Measurements from ENCODE around the gene IDNK.

The IDNK gene

GRCh38 chr9:83583151-83584014 is 39.6 kb upstream of the IDNK start:
- peak; percentile 72; the same call in 2 of the 3 replicates for ATAC-seq (ENCODE audit: insufficient read depth, low read depth)
- no peaks in the 10 kb centered on the region for H3K27me3 ChIP-seq (ENCODE audit: insufficient read depth, low read length, poor library complexity)
- no peaks in the 10 kb centered on the region for H3K79me2 ChIP-seq (ENCODE audit: insufficient read depth, low read length)
- no peaks in the 10 kb centered on the region for H3K36me3 ChIP-seq (ENCODE audit: insufficient read depth, low read length)
- no peaks in the 10 kb centered on the region for H3K4me1 ChIP-seq (ENCODE audit: insufficient read depth, low read length)
- no peak overlapping the region for H2AFZ ChIP-seq (ENCODE audit: low read depth, low read length)
- no peak overlapping the region for H3K27ac ChIP-seq (ENCODE audit: low read length)
- peak; percentile 33 for DNase-seq
- H3K4me2 ChIP-seq (ENCODE audit: insufficient read depth, low read length): no peak overlapping the region
- H3K9me3 ChIP-seq (ENCODE audit: insufficient read depth, low read length, severe bottlenecking): no peaks in the 10 kb centered on the region
- H3K9ac ChIP-seq (ENCODE audit: low read depth, low read length): no peak overlapping the region
- no peaks in the 10 kb centered on the region for H4K20me1 ChIP-seq (ENCODE audit: insufficient read depth, low read length)
- TF ChIP-seq EZH2 (IDR thresholded peaks at IDR 0.05; ENCODE audit: borderline replicate concordance, low read depth, low read length, severe bottlenecking) (no peak), CTCF (IDR thresholded peaks at IDR 0.05; ENCODE audit: borderline replicate concordance, extremely low read depth, low read length, poor library complexity, severe bottlenecking) (peak; percentile 55)
- no peak overlapping the region for H3K4me3 ChIP-seq (ENCODE audit: low read depth in 1 of 2, low read length in 2 of 2)

- no peak for TF ChIP-seq EZH2 (IDR thresholded peaks at IDR 0.05; ENCODE audit: borderline replicate concordance, low read depth, low read length, severe bottlenecking)
- no peak for TF ChIP-seq CTCF (IDR thresholded peaks at IDR 0.05; ENCODE audit: borderline replicate concordance, extremely low read depth, low read length, poor library complexity, severe bottlenecking)
- H3K79me2 ChIP-seq (ENCODE audit: insufficient read depth, low read length): no peaks in the 10 kb centered on the region
These were observed 37.9 kb upstream of the IDNK start for GRCh38 chr9:83584995-83585394.

GRCh38 chr9:83588256-83588655 is 34.7 kb upstream of the IDNK start:
- no peaks in the 10 kb centered on the region for H3K27me3 ChIP-seq (ENCODE audit: insufficient read depth, low read length, poor library complexity)
- no peaks in the 10 kb centered on the region for H3K9me3 ChIP-seq (ENCODE audit: insufficient read depth, low read length, severe bottlenecking)
- DNase-seq (no peak), ATAC-seq (ENCODE audit: insufficient read depth, low read depth) (no peak)
- no peak for TF ChIP-seq EZH2 (IDR thresholded peaks at IDR 0.05; ENCODE audit: borderline replicate concordance, low read depth, low read length, severe bottlenecking)
- no peak for TF ChIP-seq CTCF (IDR thresholded peaks at IDR 0.05; ENCODE audit: borderline replicate concordance, extremely low read depth, low read length, poor library complexity, severe bottlenecking)
- no peak overlapping the region for H2AFZ ChIP-seq (ENCODE audit: low read depth, low read length)
- no peak overlapping the region for H3K9ac ChIP-seq (ENCODE audit: low read depth, low read length)
- no peaks in the 10 kb centered on the region for H3K79me2 ChIP-seq (ENCODE audit: insufficient read depth, low read length)
- H3K4me2 ChIP-seq (ENCODE audit: insufficient read depth, low read length): no peak overlapping the region
- no peaks in the 10 kb centered on the region for H3K4me1 ChIP-seq (ENCODE audit: insufficient read depth, low read length)
- no peak overlapping the region for H3K4me3 ChIP-seq (ENCODE audit: low read depth in 1 of 2, low read length in 2 of 2)
- no peak overlapping the region for H3K27ac ChIP-seq (ENCODE audit: low read length)
- H3K36me3 ChIP-seq (ENCODE audit: insufficient read depth, low read length): no peaks in the 10 kb centered on the region
- H4K20me1 ChIP-seq (ENCODE audit: insufficient read depth, low read length): no peaks in the 10 kb centered on the region

More at GRCh38 chr9:83584995-83585394, 37.9 kb upstream of the IDNK start:
- Histone ChIP-seq H3K4me2 (ENCODE audit: insufficient read depth, low read length) (no peak overlapping the region), H3K36me3 (ENCODE audit: insufficient read depth, low read length) (no peaks in the 10 kb centered on the region), H3K4me3 (ENCODE audit: low read depth in 1 of 2, low read length in 2 of 2) (no peak overlapping the region), H4K20me1 (ENCODE audit: insufficient read depth, low read length) (no peaks in the 10 kb centered on the region), H3K27ac (ENCODE audit: low read length) (no peak overlapping the region), H3K9me3 (ENCODE audit: insufficient read depth, low read length, severe bottlenecking) (no peaks in the 10 kb centered on the region), H3K27me3 (ENCODE audit: insufficient read depth, low read length, poor library complexity) (no peaks in the 10 kb centered on the region), H2AFZ (ENCODE audit: low read depth, low read length) (no peak overlapping the region), H3K9ac (ENCODE audit: low read depth, low read length) (no peak overlapping the region), H3K4me1 (ENCODE audit: insufficient read depth, low read length) (no peaks in the 10 kb centered on the region)
- ATAC-seq (ENCODE audit: insufficient read depth, low read depth) (no peak), DNase-seq (no peak)
